T-helper 22 cell (primary cell): Measurements from ENCODE around the gene WDR59.
"Not testable (repeated sequence)": the region's sequence is repeated elsewhere in the genome, so short reads cannot be mapped to it uniquely, and the experiment has no call there.

Experiments used
- DNase-seq: peaks from one replicate; pipeline ENCODE4 v3.0.0-alpha.2; 2020; ENCODE audit warnings: low read depth

Gene WDR59

DNA sequence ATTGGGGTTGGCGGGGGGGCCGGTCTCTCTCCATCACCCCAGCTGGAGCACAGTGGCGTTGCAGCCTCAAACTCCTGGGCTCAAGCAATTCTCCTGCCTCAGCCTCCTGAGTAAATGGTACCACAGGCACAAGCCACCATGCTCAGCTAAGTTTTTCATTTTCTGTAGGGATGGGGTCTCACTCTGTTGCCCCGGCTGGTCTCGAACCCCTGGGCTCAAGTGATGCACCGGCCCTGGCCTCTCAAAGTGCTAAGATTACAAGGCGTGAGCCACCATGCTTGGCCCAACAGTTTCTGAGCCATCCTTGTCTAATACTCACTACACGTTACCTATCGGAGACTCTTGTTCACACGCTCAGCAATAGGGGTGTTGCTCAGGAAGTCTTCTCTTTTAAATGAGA, 11.6 kb downstream of the WDR59 start:
- no peak for DNase-seq

DNA sequence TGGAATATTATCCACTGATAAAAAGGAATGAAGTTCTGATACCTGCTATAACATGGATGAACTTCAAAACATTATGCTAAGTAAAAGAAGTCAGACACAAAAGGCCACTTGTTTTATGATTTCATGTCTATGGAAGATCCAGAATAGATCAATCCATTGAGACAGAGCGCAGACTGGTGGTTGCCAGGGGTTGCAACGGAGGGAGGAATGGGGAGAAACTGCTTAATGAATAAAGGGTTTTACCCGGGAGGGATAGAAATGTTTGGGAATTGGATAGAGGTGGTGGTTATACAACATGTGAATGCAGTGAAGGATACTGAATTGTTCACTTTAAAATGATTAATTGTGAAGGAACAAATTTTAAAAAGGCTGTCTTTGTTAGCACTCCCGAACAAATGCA, 30.2 kb downstream of the WDR59 start:
- DNase-seq = no peak

DNA sequence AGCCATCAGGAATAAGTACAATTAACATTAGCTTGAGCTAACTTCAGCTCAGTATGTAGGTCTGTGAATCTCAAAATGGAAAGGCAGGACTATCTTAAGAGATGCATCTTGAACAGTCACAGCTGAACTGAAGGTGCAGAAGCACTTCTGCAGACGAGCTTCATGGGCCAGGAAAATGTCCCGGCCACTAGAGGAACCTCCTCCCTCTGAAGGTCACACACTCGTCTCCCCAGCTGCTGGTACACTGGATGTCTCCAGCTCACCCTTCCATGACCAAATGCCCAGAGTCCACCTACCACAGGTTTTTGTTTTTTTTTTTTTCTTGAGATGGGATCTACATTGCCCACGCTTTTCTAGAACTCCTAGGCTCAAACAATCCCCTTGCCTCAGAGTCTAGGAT, 33.2 kb downstream of the WDR59 start:
- DNase-seq = no peak

DNA sequence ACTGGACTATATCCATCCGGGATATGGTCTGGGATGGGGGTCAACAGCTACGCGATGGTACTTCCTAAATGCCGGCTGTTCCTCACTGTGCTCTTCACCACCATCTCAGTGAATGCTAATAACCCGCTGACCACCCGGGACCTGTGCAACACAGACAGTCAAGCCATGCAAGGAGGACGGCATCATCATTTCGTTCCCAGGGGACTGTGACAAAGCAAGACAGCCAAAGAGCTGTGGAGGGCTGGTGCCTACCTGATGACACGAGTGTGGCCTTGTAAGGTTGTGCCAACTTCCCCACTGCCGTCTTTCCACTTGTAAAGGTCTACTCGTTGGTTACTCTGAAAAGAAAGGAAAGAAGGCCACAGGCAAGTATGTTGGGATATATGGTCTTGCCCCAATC, 33.7 kb downstream of the WDR59 start:
- no peak for DNase-seq

DNA sequence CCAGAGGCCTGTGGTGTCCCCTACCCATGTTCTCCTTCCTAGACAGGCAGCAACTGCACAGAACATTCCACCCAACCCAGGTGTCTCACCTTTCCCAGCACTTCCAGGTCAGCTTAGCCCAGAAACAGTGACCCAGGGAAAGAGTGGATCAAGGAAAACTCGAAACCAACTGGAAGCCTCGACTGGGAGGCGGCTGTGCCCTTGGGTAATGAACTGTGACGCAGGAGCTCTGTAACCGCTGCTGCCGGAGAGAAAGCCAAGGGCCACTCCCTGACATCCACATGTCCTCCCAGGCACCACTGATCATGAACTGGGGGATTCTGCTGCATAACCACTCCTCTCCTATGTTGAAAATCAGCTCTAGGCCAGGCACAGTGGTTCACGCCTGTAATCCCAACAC, 34.4 kb downstream of the WDR59 start:
- DNase-seq = no peak

DNA sequence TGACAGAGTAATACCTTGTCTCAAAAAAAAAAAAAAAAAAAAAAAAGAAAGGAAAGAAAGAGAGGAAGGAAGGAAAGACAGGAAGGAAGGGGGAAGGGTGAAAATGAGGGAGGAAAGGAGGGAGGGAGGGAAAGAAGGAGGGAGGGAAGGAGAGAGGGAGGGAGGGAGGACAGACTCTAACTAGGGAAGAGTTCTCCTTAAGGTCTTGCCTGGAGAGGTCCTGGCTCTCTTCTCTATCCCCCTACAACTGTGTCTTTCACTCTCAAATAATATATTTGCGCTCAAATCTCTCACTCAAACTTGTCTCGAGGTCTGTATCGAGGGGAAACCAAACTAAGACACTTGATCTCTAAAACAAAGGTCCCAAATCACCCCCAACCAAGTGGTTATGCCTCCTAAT, 35.6 kb downstream of the WDR59 start:
- DNase-seq = no peak

DNA sequence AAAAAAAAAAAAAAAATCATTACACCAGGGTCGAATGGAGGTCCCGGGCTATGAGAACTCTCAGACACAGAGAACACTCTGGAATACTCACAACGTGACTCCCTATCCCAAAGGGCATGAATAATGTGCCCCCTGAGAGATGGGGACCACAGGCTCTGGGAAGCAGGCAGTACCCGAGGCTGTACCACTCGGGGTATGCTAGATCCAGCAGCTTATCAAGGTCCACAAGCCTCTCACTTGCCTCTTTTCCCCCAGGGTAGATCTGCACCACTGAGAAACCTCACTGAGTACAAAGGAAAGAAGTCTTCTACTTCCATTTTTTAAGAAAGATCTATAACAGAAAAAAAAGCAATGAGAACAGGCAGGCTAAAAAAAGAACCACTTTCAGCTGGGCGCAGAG, 40.5 kb downstream of the WDR59 start:
- no peak for DNase-seq

DNA sequence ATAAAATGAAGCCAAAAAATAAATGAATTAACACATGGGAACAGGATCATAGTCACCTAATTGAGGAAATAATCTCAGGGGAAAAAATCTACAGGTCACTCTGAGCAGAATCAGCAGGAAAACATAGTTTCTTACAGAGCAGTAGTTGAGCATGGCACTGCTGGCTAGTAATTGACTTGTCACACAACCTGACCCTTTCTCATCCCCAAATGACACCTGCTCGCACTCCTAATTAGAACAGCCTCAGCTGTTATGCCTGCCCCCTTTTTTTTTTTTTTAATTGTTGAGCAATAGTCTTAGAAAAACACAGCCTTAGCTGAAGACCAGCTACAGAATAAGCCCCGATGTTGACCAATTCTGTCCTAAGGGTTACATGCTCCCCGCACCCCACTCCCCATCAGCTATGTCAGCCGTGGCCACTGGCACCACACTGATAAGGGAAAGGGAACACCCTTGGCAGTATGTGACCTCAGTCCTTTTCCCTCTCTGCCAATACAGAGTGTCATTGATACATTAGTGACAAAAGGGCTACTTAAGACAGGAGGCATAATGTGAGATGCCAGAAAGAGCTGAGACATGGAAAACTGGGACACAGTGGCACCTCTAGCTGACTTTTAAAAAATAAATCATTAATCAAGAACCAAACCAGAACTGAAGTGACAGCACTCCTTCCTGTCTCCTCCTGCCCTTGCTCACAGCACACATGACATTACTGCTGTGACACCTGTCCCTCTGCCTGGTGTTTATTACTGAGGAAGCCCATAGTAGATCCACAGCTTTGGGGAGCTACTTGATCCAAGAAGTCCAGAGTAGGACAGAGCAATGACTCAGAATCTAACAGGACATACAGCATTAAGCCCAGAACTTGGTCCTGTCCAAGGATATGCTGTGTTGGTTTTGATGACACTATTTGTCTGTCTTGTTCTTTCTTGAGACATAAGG, 41.7 kb downstream of the WDR59 start:
- DNase-seq = no peak

DNA sequence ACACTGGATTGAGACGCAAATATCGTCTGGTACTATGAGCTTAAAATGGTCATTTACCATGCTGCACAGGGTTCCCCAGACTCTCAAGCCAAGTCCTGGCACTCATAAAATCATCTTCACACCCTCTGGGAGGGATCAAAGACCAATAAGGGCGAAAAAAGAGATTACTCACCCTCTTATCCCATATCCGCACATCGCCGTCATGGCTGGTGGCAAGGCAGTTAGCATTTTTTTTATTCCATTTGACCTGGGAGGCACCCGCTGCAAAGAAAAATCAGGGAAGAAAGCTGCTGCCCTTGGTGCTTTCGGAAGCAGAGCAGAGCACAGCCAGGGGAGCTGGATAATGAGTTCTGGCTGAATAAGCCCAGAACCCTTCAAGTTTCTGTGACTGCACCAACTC, 42.4 kb downstream of the WDR59 start:
- DNase-seq = no peak

DNA sequence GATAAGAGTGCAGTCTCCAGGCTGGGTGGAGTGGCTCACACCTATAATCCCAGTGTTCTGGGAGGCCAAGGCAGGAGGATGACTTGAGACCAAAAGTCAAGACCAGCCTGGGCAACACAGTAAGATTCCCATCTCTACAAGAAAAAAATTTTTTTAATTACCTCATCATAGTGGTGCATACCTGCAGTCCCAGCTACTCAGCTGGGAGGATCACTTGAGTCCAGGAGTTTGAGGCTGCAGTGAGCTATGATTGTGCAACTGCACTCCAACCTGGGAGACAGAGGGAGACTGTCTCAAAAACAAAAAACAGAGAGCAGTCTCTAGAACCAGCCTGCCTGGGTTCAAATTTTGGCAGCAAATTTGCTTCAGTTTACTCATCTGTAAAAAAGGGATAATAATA, 45.2 kb downstream of the WDR59 start:
- DNase-seq = no peak

DNA sequence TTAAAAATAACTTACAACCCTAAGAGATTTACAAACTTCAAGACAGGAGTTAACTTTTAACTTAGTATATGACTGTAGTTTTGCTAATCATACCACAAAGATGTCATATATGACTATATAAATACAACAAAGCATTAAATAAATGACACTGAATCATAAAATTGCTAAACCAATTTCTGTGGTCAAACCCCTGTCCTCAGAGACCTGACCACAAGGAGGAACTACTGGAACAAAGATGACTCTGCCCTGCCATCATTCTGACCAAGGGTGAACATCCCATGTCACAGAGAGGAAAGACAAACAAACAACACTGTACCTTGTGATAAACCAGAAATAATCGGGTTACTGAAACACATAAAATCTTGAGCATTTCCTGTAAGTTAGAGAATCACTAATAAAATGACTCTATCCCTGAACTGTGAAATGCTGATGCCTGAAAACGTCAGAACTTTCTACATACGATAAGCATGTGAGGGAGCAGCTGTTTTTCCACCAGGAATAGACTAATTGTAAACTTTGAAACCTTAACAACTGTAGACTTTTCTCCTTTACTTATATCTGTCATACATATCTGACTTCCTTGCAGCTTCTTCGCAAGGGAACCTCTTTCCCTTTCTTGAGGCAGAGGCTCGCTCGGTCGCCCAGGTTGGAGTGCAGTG, 47.9 kb downstream of the WDR59 start:
- DNase-seq = no peak

DNA sequence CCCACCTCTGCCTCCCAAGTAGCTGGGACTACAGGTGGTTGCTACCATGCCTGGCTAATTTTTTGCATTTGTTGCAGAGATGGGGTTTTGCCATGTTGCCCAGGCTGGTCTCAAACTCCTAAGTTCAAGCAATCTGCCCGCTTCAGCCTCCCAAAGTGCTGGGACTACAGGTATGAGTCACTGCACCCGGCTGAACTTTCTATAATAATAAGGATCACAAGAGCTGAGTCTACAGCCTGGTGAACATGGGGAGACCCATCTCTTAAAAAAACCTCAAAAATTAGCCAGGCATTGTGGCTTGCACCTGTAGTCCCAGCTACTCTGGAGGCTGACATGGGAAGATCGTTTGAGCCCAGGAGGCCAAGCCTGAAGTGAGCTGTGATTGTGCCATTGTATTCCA, 53.5 kb downstream of the WDR59 start:
- no peak for DNase-seq

DNA sequence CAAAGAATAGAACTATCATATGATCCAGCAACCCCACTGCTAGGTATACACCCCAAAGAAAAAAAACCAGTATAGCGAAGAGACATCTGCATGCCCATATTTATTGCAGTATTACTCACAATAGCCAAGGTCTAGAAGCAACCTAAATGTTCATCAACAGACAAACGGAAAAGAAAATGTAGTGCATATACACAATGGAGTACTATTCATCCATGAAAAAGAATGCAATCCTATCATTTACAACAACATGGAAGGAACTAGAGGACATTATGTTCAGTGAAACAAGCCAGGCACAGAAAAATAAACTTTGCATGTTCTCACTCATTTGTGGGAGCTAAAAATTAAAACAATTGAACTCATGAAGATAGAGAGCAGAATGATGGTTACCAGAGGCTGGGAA, 55.3 kb downstream of the WDR59 start:
- DNase-seq = no peak

DNA sequence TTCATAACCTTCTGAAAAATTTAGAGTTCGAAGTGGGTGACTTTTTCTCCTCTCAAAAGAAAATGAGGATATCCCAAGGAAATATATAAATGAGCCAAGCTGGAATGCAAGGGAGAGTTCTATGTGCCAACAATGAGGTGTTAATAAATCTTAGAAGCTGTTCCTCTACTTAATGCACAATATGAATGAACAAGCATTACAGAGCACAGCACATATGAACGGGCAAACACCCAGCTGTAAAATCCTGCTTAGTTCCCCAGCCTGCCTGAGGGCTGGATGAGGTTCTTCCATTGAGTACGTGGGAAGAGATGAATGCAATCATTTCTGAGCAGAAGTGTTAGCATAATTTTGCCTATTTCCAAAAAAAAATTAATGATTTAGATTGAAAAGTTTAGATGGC, 58.1 kb downstream of the WDR59 start:
- DNase-seq = no peak

DNA sequence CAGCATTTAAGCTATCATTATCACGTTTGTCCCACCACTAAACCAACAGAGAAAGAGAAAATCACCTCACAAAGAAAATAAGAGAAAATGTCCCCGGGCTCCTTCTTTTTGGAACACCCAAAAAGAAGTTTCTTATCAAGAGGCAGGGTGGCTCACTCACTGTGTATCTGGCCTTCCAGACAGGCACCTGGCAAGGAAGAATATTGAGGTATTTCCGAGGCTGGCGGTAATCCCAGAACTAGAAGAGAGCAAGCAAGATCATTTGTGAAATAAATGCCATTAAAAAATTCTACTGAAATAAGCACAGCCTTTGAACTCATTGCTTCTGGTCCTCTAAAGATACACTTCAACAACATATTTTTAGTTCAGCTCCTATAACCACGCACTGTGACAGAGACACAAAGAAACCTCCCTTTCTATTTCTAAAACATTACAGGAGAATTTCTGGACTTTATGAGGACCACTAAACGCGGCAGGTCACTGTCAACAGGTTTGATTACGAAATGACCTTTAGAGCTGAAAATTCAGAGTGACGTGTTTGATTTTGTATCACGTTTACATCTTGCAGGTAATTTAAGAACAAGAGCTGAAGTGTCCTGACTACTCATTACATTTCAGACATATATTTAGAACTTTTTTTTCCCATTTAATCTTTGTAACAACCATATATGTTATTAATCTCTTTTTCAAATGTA, 61.0 kb downstream of the WDR59 start:
- no peak for DNase-seq

DNA sequence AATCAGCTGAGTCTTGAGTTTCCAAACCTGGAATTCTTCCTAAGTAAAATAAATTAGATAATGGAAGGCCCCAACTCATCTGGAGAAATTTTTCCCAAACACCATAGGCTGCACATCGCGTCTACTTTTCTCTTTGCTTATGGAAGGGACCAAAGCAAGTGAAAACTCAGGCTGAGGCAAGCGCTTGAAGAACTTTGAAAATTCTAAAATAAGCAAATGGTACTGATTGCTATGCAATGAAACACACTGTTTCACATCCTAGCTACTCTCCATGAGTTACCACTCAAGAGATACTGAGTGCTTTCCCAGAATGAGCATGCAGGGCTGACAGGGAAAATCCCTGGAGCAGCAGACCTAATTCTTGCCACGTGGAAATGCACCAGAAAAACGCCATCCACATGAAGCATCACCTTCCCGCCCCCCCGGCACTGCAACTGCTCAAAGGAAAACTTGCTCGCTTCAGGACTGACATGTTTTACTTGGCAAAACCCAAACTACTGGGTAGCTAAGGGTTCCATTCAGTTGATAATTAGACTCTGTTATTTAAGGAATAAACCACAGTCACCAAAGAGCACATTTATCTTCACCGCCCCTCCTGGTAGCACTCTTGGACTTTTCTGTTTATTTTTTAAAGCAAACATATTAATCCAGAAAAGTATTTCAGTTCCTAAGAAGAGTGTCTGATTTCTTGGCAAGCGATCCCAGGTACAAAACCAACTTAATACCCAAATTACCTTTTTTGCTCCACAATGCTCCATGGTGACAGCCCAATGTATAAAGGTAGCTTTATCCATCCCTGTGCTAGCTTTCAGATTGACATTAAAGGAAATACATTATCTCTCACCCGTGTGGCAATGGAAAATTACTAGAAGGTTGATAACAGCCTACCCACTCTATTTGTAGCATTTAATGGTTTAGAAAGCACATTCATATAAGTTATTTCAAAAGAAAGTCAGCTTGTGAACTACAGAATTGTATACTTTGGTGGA, 62.5 kb downstream of the WDR59 start:
- no peak for DNase-seq

DNA sequence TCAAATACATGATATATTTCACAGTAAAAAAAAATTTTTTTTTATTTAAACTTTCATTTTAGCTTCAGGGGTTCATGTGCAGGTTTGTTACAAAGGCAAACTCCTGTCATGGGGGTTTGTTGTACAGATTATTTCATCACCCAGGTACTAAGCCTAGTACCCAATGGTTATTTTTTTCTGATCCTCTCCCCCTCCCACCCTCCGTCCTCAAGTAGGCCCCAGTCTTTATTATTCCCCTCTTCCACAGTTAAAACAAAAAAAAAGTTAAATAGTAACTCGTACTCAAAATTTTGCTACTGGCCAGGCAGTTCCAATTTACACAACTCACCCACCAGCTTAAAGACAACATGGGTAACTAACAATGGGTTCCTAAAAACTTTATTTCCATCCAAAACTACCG, 63.9 kb downstream of the WDR59 start:
- no peak for DNase-seq

DNA sequence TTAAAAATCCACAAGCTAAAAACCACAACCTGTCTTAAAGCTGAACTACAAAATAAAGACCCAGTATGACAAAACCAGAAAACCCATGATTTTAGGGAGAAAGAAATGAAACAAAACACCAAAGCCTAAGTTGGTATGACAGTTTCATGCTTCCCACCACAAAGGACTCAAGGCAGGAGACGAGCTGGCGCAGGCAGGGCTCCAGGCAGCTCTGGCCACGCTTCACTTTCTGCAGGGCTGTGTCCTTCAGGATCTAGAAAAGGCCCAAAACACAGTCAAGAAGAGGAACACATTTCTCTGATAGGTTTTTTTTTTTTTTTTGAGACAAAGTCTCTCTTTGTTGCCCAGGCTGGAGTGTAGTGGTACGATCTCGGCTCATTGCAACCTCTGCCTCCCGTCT, 75.3 kb downstream of the WDR59 start:
- no peak for DNase-seq

DNA sequence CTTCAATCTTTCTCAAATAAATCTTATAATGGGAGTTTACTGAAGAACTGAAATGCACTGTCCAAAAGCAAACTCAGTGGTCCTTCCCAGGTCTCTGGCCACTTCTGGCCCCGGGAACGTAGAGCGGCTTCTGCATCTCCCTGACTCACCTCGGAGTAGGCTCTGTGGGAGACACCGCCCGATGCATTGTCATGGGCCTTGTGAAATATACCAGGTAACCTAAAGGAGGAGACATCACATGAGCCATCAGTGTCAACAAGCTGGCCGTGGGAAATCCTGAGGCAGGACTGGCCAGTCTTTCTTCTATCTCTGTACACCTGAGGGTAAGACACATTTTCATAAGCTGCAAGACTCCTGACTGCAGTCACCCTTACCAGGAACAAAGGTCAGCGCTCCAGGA, 76.2 kb downstream of the WDR59 start:
- DNase-seq = not testable (repeated sequence)

DNA sequence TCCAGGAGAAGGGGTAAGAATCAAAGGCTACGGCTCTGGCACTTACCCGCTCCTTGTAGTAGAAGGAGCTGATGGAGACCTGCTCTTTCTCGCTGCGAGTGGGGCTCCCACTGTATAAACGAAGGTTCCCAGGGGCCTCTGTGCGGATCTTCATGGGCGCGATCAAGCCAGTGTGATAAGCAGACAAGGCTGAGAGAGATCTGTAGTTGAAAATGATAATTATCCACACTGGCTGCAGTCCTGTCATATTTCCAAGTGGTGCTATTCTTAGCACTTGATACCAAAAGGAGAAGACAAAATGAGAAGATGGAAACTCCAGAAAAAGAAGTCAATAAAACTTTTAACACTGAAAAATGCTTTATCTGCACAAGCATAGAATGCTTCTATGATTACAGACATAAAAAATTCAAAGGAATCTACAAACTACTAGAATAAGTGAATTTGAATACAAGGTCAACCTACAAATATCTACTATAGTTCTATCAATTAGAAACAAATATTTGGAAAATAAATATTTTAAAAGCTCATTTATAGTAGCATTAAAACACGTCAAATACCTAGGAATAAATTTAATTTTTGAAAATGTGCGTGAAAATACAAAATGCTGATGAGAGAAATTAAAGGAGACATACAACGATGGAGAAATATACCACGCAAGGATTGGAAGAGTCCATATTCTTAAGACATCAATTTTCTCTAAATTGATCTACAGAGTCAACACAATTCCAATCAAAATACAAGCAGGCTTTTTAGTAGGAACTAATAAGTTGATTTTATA, 80.8 kb downstream of the WDR59 start:
- DNase-seq = no peak

DNA sequence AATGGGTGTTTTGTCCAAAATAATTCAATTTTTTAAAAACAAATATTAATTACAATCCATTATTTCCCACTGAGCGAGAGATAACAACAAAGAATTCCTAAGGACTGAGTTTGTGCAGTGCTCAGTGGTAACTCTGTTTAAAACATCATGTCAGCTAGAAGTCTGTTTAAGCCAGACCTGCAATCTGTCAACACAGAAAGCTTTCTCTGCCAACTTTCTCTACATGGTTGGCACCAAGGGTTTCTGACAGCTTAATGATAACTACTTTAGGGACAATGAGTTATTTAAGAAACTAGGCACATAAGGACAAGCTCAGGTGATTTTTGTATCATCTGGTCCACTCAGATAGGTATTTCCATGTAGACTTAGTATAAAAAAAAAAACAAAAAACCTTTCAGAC, 81.8 kb downstream of the WDR59 start:
- DNase-seq = no peak
